Measurements from ENCODE around the gene ADAMTS12.

DNA sequence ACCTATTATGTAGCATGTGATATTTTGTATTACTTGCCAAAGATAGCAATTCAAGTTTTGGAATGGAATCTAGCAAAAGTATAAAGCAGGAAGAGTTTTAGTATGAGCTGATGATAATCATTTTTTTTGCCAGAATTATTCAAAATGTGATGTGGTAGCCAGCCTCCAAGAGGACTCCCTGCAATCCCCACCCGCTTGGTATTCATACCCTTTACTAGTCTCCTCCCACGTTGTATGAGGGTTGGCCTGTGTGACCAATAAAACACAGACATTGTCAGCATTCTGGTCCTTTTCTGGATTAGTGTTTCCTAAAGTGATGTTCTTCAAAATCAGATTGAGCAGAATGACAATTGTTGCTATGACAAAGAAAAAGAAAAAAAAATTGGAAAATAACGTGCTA lies 387.2 kb downstream of the ADAMTS12 start:
- TF ChIP-seq EZH2 (IDR thresholded peaks at IDR 0.05; ENCODE audit: low read length, unreplicated experiment) (no peak), EZH2phosphoT487 (IDR thresholded peaks at IDR 0.05; ENCODE audit: borderline replicate concordance, low read length) (no peak)
- TF ChIP-seq, protein P1, sequence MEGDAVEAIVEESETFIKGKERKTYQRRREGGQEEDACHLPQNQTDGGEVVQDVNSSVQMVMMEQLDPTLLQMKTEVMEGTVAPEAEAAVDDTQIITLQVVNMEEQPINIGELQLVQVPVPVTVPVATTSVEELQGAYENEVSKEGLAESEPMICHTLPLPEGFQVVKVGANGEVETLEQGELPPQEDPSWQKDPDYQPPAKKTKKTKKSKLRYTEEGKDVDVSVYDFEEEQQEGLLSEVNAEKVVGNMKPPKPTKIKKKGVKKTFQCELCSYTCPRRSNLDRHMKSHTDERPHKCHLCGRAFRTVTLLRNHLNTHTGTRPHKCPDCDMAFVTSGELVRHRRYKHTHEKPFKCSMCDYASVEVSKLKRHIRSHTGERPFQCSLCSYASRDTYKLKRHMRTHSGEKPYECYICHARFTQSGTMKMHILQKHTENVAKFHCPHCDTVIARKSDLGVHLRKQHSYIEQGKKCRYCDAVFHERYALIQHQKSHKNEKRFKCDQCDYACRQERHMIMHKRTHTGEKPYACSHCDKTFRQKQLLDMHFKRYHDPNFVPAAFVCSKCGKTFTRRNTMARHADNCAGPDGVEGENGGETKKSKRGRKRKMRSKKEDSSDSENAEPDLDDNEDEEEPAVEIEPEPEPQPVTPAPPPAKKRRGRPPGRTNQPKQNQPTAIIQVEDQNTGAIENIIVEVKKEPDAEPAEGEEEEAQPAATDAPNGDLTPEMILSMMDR (conservative IDR thresholded peaks at IDR 0.05; ENCODE audit: low read depth, low read length): no peak
